H9 (cell line): ENCODE measurements around the gene NSUN5. TPM values are rescaled to one million over a fixed set of nuclear protein-coding genes. Genes with fewer than 3 reads are reported as not detected.

ENCODE experiments used
- DNase-seq: peaks from one replicate; pipeline ENCODE4 v3.0.0-alpha.2; 2017
- H2AFZ ChIP-seq: one replicate; pipeline ENCODE4 v1.6.1; 2013; ENCODE audit warnings: mild to moderate bottlenecking, low read length, control low read depth, moderate library complexity
- H2AK5ac ChIP-seq: 2 replicates; pipeline ENCODE4 v1.6.1; 2013; ENCODE audit warnings: low read length, control low read depth, mixed read lengths; ENCODE audit not compliant: insufficient read length
- H2BK120ac ChIP-seq: one replicate; pipeline ENCODE4 v1.6.1; 2013; ENCODE audit warnings: low read depth, mild to moderate bottlenecking, low read length, control low read depth, inconsistent platforms; ENCODE audit not compliant: poor library complexity, severe bottlenecking
- H2BK12ac ChIP-seq: 2 replicates; pipeline ENCODE4 v1.6.1; 2013; ENCODE audit warnings: low read length, control low read depth, mixed read lengths, low read depth; ENCODE audit not compliant: insufficient read length
- H2BK15ac ChIP-seq: 2 replicates; pipeline ENCODE4 v1.6.1; 2013; ENCODE audit warnings: low read depth, low read length, control low read depth
- H2BK20ac ChIP-seq: one replicate; pipeline ENCODE4 v1.6.1; 2013; ENCODE audit warnings: low read depth, mild to moderate bottlenecking, low read length, control low read depth, inconsistent platforms; ENCODE audit not compliant: poor library complexity, severe bottlenecking
- H2BK5ac ChIP-seq: 2 replicates; pipeline ENCODE4 v1.6.1; 2013; ENCODE audit warnings: low read length, control low read depth, mixed read lengths; ENCODE audit not compliant: insufficient read length
- H3K14ac ChIP-seq: 2 replicates; pipeline ENCODE4 v1.6.1; 2013; ENCODE audit warnings: low read length, control low read depth; ENCODE audit not compliant: insufficient read depth
- H3K18ac ChIP-seq: 2 replicates; pipeline ENCODE4 v1.6.1; 2013; ENCODE audit warnings: low read depth, mild to moderate bottlenecking, mixed read lengths, low read length, control low read depth; ENCODE audit not compliant: insufficient read length
- H3K23ac ChIP-seq: 2 replicates; pipeline ENCODE4 v1.6.1; 2013; ENCODE audit warnings: low read length, control low read depth, mixed read lengths, low read depth; ENCODE audit not compliant: insufficient read length
- H3K23me2 ChIP-seq: 2 replicates; pipeline ENCODE4 v1.6.1; 2013; ENCODE audit warnings: low read depth, mild to moderate bottlenecking, mixed read lengths, low read length, control low read depth; ENCODE audit not compliant: insufficient read length, poor library complexity, severe bottlenecking
- H3K27ac ChIP-seq: 2 replicates; pipeline ENCODE4 v1.5.1; 2013; ENCODE audit warnings: low read length, control low read depth, mixed read lengths, low read depth; ENCODE audit not compliant: insufficient read length
- H3K27me3 ChIP-seq: 2 replicates; pipeline ENCODE4 v1.6.1; 2013; ENCODE audit warnings: low read length, control low read depth, inconsistent platforms; ENCODE audit not compliant: insufficient read depth
- H3K4ac ChIP-seq: 2 replicates; pipeline ENCODE4 v1.6.1; 2013; ENCODE audit warnings: low read depth, mild to moderate bottlenecking, control low read depth, inconsistent platforms, low read length, moderate library complexity
- H3K4me1 ChIP-seq: 2 replicates; pipeline ENCODE4 v1.6.1; 2013; ENCODE audit warnings: low read length, control low read depth, inconsistent platforms; ENCODE audit not compliant: insufficient read depth
- H3K4me2 ChIP-seq: 2 replicates; pipeline ENCODE4 v1.6.1; 2013; ENCODE audit warnings: low read length, control low read depth, mixed read lengths; ENCODE audit not compliant: insufficient read length, insufficient read depth
- H3K56ac ChIP-seq: 2 replicates; pipeline ENCODE4 v1.6.1; 2013; ENCODE audit warnings: low read depth, mild to moderate bottlenecking, mixed read lengths, low read length, control low read depth; ENCODE audit not compliant: insufficient read length
- H3K79me1 ChIP-seq: 2 replicates; pipeline ENCODE4 v1.6.1; 2013; ENCODE audit warnings: low read depth, mild to moderate bottlenecking, moderate library complexity, low read length, control low read depth, inconsistent platforms; ENCODE audit not compliant: insufficient read depth, poor library complexity, severe bottlenecking
- H3K79me2 ChIP-seq: 2 replicates; pipeline ENCODE4 v1.6.1; 2013; ENCODE audit warnings: low read length, control low read depth, inconsistent platforms; ENCODE audit not compliant: insufficient read depth
- H3K9ac ChIP-seq: 2 replicates; pipeline ENCODE4 v1.6.1; 2013; ENCODE audit warnings: low read length, control low read depth, mixed read lengths; ENCODE audit not compliant: insufficient read length; ENCODE audit errors: extremely low read depth
- H3K9me3 ChIP-seq: one replicate; pipeline ENCODE4 v1.6.1; 2013; ENCODE audit warnings: low read depth, low read length, inconsistent platforms; ENCODE audit not compliant: control insufficient read depth
- H3T11ph ChIP-seq: one replicate; pipeline ENCODE4 v1.6.1; 2013; ENCODE audit warnings: mild to moderate bottlenecking, low read length, control low read depth, inconsistent platforms
- H4K20me1 ChIP-seq: one replicate; pipeline ENCODE4 v1.6.1; 2013; ENCODE audit not compliant: control insufficient read depth, insufficient read length, insufficient read depth
- H4K5ac ChIP-seq: 2 replicates; pipeline ENCODE4 v1.6.1; 2013; ENCODE audit warnings: low read depth, mild to moderate bottlenecking, mixed read lengths, low read length, control low read depth; ENCODE audit not compliant: insufficient read length
- H4K8ac ChIP-seq: replicated peaks from 2 replicates; pipeline ENCODE4 v1.6.1; 2013; ENCODE audit warnings: low read length, control low read depth, mixed read lengths, low read depth; ENCODE audit not compliant: insufficient read length
- H4K91ac ChIP-seq: 2 replicates; pipeline ENCODE4 v1.6.1; 2013; ENCODE audit warnings: low read depth, mild to moderate bottlenecking, moderate library complexity, mixed read lengths, low read length, control low read depth; ENCODE audit not compliant: insufficient read length
- H3K27ac Mint-ChIP-seq, 3 experiments: 2 replicates in 2 of 3; 3 replicates in 1 of 3; pipeline ENCODE4 v1.8.0; 2020 to 2021; ENCODE audit warnings: mixed read lengths in 3 of 3, mild to moderate bottlenecking in 1 of 3, moderate library complexity in 1 of 3
- H3K27me3 Mint-ChIP-seq: 2 replicates; pipeline ENCODE4 v1.8.0; 2021; ENCODE audit warnings: low read depth, mild to moderate bottlenecking, moderate library complexity, mixed read lengths
- H3K36me3 Mint-ChIP-seq, 3 experiments: 2 replicates in 2 of 3; 3 replicates in 1 of 3; pipeline ENCODE4 v1.8.0; 2020 to 2021; ENCODE audit warnings: low read depth in 3 of 3, mixed read lengths in 3 of 3; ENCODE audit not compliant: insufficient read depth in 1 of 3
- H3K4me1 Mint-ChIP-seq, 2 experiments: 2 replicates each; pipeline ENCODE4 v1.8.0; 2020; ENCODE audit warnings: mixed read lengths in 2 of 2
- H3K4me3 Mint-ChIP-seq, 2 experiments: 2 replicates in 1 of 2; 3 replicates in 1 of 2; pipeline ENCODE4 v1.8.0; 2020 to 2021; ENCODE audit warnings: mild to moderate bottlenecking in 2 of 2, mixed read lengths in 2 of 2, moderate library complexity in 1 of 2
- H3K9me3 Mint-ChIP-seq, 2 experiments: 2 replicates in 1 of 2; 3 replicates in 1 of 2; pipeline ENCODE4 v1.8.0; 2020; ENCODE audit warnings: mild to moderate bottlenecking in 2 of 2, mixed read lengths in 2 of 2, moderate library complexity in 1 of 2
- CTCF ChIP-seq: fragments of 200-600 bp; sonication (generic); conservative IDR thresholded peaks from 3 replicates; pipeline ENCODE4 v1.8.0; 2021; ENCODE audit warnings: antibody characterized with exemption, mild to moderate bottlenecking
- WGBS: extraction: QIAGEN DNeasy Blood & Tissue Kit; methylation state at CpG from one replicate; pipeline ENCODE4 v1.1.7; 2013; ENCODE audit warnings: missing lambda C conversion rate, low lambda C conversion rate, mixed read lengths; ENCODE audit not compliant: insufficient read length; ENCODE audit errors: extremely low coverage; 5-methylcytosine and 5-hydroxymethylcytosine counted together
- total RNA-seq: library from RNA; stranded (reverse); gene quantifications from 2 replicates; pipeline ENCODE4 v1.2.1, GENCODE V29; 2021

The NSUN5 gene
- total RNA-seq, 1 experiment from 2014 or later, result 64.2 TPM

- Mint-ChIP-seq H3K9me3 (no peaks in the 10 kb centered on the region), H3K4me3 (no peak overlapping the region), H3K36me3 (no peaks in the 10 kb centered on the region), H3K27ac (no peak overlapping the region), H3K4me1 (peaks cover 12 to 21% of the 10 kb centered on the region in 2 experiments), H3K27me3 (peaks cover 2% of the 10 kb centered on the region)
- Histone ChIP-seq H3K79me2 (no peaks in the 10 kb centered on the region), H3K4ac (no peak overlapping the region), H3K18ac (no peak overlapping the region), H2BK20ac (no peak overlapping the region), H3T11ph (no peak overlapping the region), H3K23ac (no peak overlapping the region), H4K8ac (no peak overlapping the region), H2AFZ (no peak overlapping the region), H4K20me1 (no peaks in the 10 kb centered on the region), H4K91ac (no peak overlapping the region), H3K9me3 (no peaks in the 10 kb centered on the region), H2BK15ac (no peak overlapping the region), H3K27me3 (no peaks in the 10 kb centered on the region), H3K79me1 (no peaks in the 10 kb centered on the region), H3K9ac (no peak overlapping the region), H2BK5ac (no peak overlapping the region), H3K4me1 (0 out of 2 replicates have a peak, but pooled peaks cover 2% of the 10 kb centered on the region), H3K27ac (no peak overlapping the region), H3K23me2 (no peaks in the 10 kb centered on the region), H3K56ac (no peak overlapping the region), H2BK12ac (no peak overlapping the region), H4K5ac (no peak overlapping the region), H2AK5ac (no peak overlapping the region), H3K4me2 (no peak overlapping the region), H2BK120ac (no peak overlapping the region), H3K14ac (no peak overlapping the region)
- no peak for TF ChIP-seq CTCF
- DNase-seq, result no peak
- no CpG with 5 or more reads among the region's 6 CpGs for WGBS
These were observed 23.8 kb upstream of the NSUN5 start for GRCh38 chr7:73332447-73332846.
